AG09309 (cell line): ENCODE results near the gene PHLDB1.
"Not testable (repeated sequence)": the region's sequence is repeated elsewhere in the genome, so short reads cannot be mapped to it uniquely, and the experiment has no call there.

ENCODE experiments used
- DNase-seq: peaks from one replicate; pipeline ENCODE4 v3.0.0-alpha.2; 2010; ENCODE audit warnings: low read depth
- H3K4me3 ChIP-seq: 2 replicates; pipeline ENCODE4 v1.5.1; 2011; ENCODE audit warnings: mild to moderate bottlenecking, low read depth, low read length, moderate library complexity; ENCODE audit not compliant: control insufficient read depth
- CTCF ChIP-seq: IDR thresholded peaks from 2 replicates; pipeline ENCODE4 v1.5.1; 2011; ENCODE audit warnings: mild to moderate bottlenecking, low read depth, low read length, inconsistent platforms; ENCODE audit not compliant: insufficient read depth, control insufficient read depth; ENCODE audit errors: missing control alignments

Gene PHLDB1

GRCh38 chr11:118572061-118572980 is 35.1 kb upstream of the PHLDB1 start, which contains the start of gene ARCN1:
Gene ARCN1 (plus strand): TSS chr11:118572409. CDS start chr11:118572548, 139 bp downstream.
- no peak for TF ChIP-seq CTCF
- H3K4me3 ChIP-seq = peak within 1 kb of the TSS; percentile 99
- no peak for DNase-seq

- H3K4me3 ChIP-seq = peak overlapping the region; percentile 99
- TF ChIP-seq CTCF = no peak
- no peak for DNase-seq
Observed at GRCh38 chr11:118572981-118573550, 34.3 kb upstream of the PHLDB1 start.

DNA sequence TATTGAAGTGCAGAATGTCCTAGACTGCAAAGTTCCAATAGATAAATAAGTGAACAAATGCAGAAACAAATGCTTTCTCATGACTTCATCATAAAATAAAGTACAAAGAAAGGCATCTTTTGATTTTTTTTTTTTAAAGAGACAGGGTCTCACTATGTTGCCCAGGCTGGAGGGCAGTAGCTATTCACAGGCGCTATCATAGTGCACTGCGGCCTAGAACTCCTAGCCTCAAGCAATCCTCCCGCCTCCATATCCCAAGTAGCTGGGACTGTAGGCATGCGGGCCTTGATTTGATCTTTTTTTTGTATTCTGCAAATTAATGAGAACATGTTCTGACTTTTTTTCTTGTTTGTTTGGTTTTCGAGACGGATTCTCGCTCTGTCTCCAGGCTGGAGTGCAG is 32.8 kb upstream of the PHLDB1 start:
- peak overlapping the region; percentile 99 for H3K4me3 ChIP-seq
- DNase-seq = no peak
- TF ChIP-seq CTCF = no peak

DNA sequence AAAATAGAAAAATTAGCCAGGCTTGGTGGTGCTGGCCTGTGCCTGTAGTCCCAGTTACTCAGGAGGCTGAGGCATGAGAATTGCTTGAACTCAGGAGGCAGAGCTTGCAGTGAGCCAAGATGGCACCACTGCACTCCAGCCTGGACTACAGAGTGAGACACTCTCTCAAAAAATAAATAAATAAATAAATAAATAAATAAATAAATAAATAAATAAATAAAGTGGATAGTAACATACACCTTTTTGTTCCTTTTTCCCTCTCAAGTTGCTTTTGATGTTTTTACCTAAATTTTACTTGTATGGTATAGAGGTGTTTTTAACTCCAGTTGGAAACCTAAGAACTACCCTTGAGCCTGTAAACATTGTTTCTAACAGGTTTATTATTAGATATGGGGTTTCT is 29.4 kb upstream of the PHLDB1 start:
- not testable (repeated sequence) for DNase-seq, H3K4me3 ChIP-seq

GRCh38 chr11:118581057-118581456 is 26.4 kb upstream of the PHLDB1 start:
- no peak for DNase-seq
- no peak overlapping the region for H3K4me3 ChIP-seq
- no peak for TF ChIP-seq CTCF

GRCh38 chr11:118587952-118588351 is 19.5 kb upstream of the PHLDB1 start:
- no peak for TF ChIP-seq CTCF
- no peak overlapping the region for H3K4me3 ChIP-seq
- DNase-seq = no peak

DNA sequence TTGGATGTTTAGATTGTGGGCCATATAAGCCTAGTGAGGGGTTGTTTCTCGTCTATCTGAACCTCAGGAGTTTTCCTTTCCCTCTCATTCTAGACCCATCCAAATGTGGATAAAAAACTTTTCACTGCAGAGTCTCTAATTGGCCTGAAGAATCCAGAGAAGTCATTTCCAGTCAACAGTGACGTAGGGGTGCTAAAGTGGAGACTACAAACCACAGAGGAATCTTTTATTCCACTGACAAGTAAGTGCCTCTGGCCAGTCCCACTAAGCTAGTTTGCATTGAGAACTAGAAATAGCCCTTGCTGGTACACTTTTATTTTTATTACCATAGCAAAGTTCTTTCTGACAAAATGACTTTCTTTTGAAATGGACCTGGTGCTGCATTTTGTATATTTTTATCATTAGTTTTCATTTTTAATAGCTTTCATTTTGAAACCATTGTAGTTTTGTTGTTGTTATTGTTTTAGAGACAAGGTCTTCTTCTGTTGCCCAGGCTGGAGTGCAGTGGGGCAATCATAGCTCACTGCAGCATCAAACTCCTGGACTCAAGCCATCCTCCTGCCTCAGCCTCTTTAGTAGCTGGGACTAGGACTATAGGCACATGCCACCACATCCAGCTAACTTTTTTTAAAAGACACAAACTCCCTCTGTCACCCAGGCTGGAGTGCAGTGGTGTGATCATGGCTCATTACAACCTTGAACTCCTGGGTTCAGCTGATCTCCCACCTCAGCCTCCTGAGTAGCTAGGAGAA is 14.6 kb upstream of the PHLDB1 start:
- H3K4me3 ChIP-seq = no peak overlapping the region
- no peak for TF ChIP-seq CTCF
- no peak for DNase-seq
